K562 (cell line): ENCODE data around the gene SGO1. TPM values are rescaled to one million over a fixed set of nuclear protein-coding genes. Genes with fewer than 3 reads are reported as not detected.

Source experiments
- ATAC-seq: fragments of 200-7000 bp; cut with Tn5 transposase; 3 replicates; pipeline ENCODE4 v1.9.1; 2020; ENCODE audit warnings: moderate library complexity
- BruUV-seq: library from RNA; stranded (reverse); fragments of 400-500 nt; replicated peaks from 2 replicates; lab custom pipeline; 2021; lab: Mats Ljungman, UMichigan
- CTCF ChIA-PET: fragments of 300-600 bp; formaldehyde crosslinking; extraction: SDS; loops from one replicate; lab custom pipeline; 2021; ENCODE audit warnings: low intra/inter-chr PET ratio; lab: Yijun Ruan, JAX
- POLR2A ChIA-PET: fragments of 300-600, 350-650 bp; sonication (Branson Sonifier 250); formaldehyde crosslinking; extraction: SDS; loops from one replicate; lab custom pipeline; 2021; ENCODE audit warnings: antibody characterized with exemption, inconsistent platforms; lab: Yijun Ruan, JAX
- DNase-seq, 4 experiments: peaks; one replicate each; pipeline versions ENCODE4 v3.0.0 to v3.0.0-alpha.2; 2011 to 2018; ENCODE audit warnings: low spot score in 3 of 4, mixed read lengths in 3 of 4; ENCODE audit errors: extremely low read depth in 1 of 4
- FAIRE-seq: peaks from 2 replicates; lab custom pipeline; 2011; peaks lifted over from hg19 to GRCh38; lab: Jason Lieb, UNC
- H2AFZ ChIP-seq: 2 replicates; pipeline ENCODE4 v1.6.0; 2011; ENCODE audit warnings: low read depth, low read length, control low read depth, inconsistent platforms
- H3K27ac ChIP-seq: fragments of 200-600 bp; 3 replicates; pipeline ENCODE4 v1.8.0; 2011; ENCODE audit warnings: low read depth, mild to moderate bottlenecking, control low read depth, inconsistent platforms, low read length, moderate library complexity, mixed read lengths; ENCODE audit errors: extremely low read depth
- H3K27me3 ChIP-seq, 2 experiments: fragments of 300-600 bp in 1 of 2; 2 replicates in 1 of 2; 3 replicates in 1 of 2; pipeline versions ENCODE4 v1.6.0 to v1.8.0; 2011; ENCODE audit warnings: inconsistent platforms in 2 of 2, low read length in 2 of 2, mild to moderate bottlenecking in 1 of 2, mixed read lengths in 1 of 2, moderate library complexity in 1 of 2; ENCODE audit not compliant: control insufficient read depth in 2 of 2, insufficient read depth in 2 of 2
- H3K36me3 ChIP-seq: fragments of 300-600 bp; 3 replicates; pipeline ENCODE4 v1.8.0; 2011; ENCODE audit warnings: mild to moderate bottlenecking, low read length, inconsistent platforms; ENCODE audit not compliant: control insufficient read depth, insufficient read depth
- H3K4me1 ChIP-seq, 2 experiments: fragments of 200-600 bp in 1 of 2; replicated peaks in 1 of 2; 2 replicates in 1 of 2; 3 replicates in 1 of 2; pipeline versions ENCODE4 v1.5.1 to v1.8.0; 2011; ENCODE audit warnings: inconsistent platforms in 2 of 2, low read length in 2 of 2, mild to moderate bottlenecking in 1 of 2, mixed read lengths in 1 of 2, moderate library complexity in 1 of 2; ENCODE audit not compliant: control insufficient read depth in 2 of 2, insufficient read depth in 2 of 2
- H3K4me2 ChIP-seq: 2 replicates; pipeline ENCODE4 v1.6.1; 2011; ENCODE audit warnings: low read length, control low read depth, inconsistent platforms, mixed read lengths; ENCODE audit not compliant: insufficient read depth
- H3K4me3 ChIP-seq: fragments of 200-600 bp; sonication (generic), shearing (Covaris generic); 2 replicates; pipeline ENCODE4 v1.5.1; 2016; ENCODE audit warnings: control low read depth, inconsistent platforms
- H3K79me2 ChIP-seq: fragments of 200-600 bp; 3 replicates; pipeline ENCODE4 v1.8.0; 2011; ENCODE audit warnings: low read length, inconsistent platforms; ENCODE audit not compliant: control insufficient read depth, insufficient read depth
- H3K9ac ChIP-seq, 2 experiments: 2 replicates each; pipeline versions ENCODE4 v1.6.0 to v1.6.1; 2011; ENCODE audit warnings: low read depth in 2 of 2, low read length in 2 of 2, control low read depth in 1 of 2, inconsistent platforms in 1 of 2, mild to moderate bottlenecking in 1 of 2, mixed read lengths in 1 of 2; ENCODE audit not compliant: insufficient read depth in 1 of 2
- H3K9me1 ChIP-seq: one replicate; pipeline ENCODE4 v1.6.0; 2011; ENCODE audit warnings: inconsistent platforms, mild to moderate bottlenecking, low read length, moderate library complexity; ENCODE audit not compliant: control insufficient read depth, insufficient read depth
- H3K9me3 ChIP-seq: replicated peaks from 2 replicates; pipeline ENCODE4 v1.5.1; 2011; ENCODE audit warnings: low read depth, low read length, inconsistent platforms; ENCODE audit not compliant: control insufficient read depth, insufficient read depth
- H4K20me1 ChIP-seq: replicated peaks from 2 replicates; pipeline ENCODE4 v1.6.1; 2011; ENCODE audit warnings: low read length, inconsistent platforms, mixed read lengths; ENCODE audit not compliant: control insufficient read depth, insufficient read depth
- BMI1 ChIP-seq: fragments of 150-350 bp; IDR thresholded peaks from 2 replicates; pipeline ENCODE4 v1.6.1; 2014; ENCODE audit warnings: low read length
- CBFA2T3 ChIP-seq: fragments of 450-650 bp; IDR thresholded peaks from 2 replicates; pipeline ENCODE4 v1.6.1; 2017
- KDM4B ChIP-seq, 2 experiments: fragments of 450-650 bp in 1 of 2; sonication (generic) in 1 of 2; IDR thresholded peaks; 2 replicates each; pipeline ENCODE4 v1.6.1; 2016 to 2017; ENCODE audit warnings: borderline replicate concordance in 2 of 2, antibody characterized with exemption in 1 of 2, low read depth in 1 of 2, mild to moderate bottlenecking in 1 of 2
- MED1 ChIP-seq: sonication (generic); formaldehyde crosslinking; IDR thresholded peaks from 2 replicates; pipeline ENCODE4 v1.8.1; 2023; ENCODE audit warnings: missing genetic modification reagents, borderline replicate concordance
- PHF8 ChIP-seq: fragments of 200-600 bp; sonication (generic); IDR thresholded peaks from 2 replicates; pipeline ENCODE4 v1.6.1; 2012; ENCODE audit warnings: mixed run types, mild to moderate bottlenecking, inconsistent platforms, low read length, moderate library complexity, borderline replicate concordance
- POLR2B ChIP-seq: fragments of 450-650 bp; IDR thresholded peaks from 2 replicates; pipeline ENCODE4 v1.6.1; 2018; ENCODE audit warnings: low read depth; ENCODE audit not compliant: partially characterized antibody
- TAF1 ChIP-seq: IDR thresholded peaks from 2 replicates; pipeline ENCODE4 v1.6.1; 2011; ENCODE audit warnings: mild to moderate bottlenecking, low read length, moderate library complexity; ENCODE audit not compliant: insufficient read depth, control insufficient read depth, severe bottlenecking; ENCODE audit errors: extremely low read depth
- WGBS: fragments of 100-300 bp; shearing (Covaris generic); methylation state at CpG from one replicate; pipeline ENCODE4 v1.1.6; 2016; ENCODE audit warnings: low coverage, mixed read lengths; ENCODE audit not compliant: insufficient coverage; ENCODE audit errors: missing lambda C conversion rate; 5-methylcytosine and 5-hydroxymethylcytosine counted together
- in situ Hi-C: fragments of 300-500 bp; cut with MboI; formaldehyde crosslinking; loops from 4 replicates; pipeline ENCODE4 v1.15.0; 2018; ENCODE audit warnings: inconsistent platforms, mixed read lengths
- intact Hi-C: fragments of 100-400 bp; cut with micrococcal nuclease; formaldehyde crosslinking; loops from 2 replicates; pipeline ENCODE4 v1.14.2; 2022
- polyA plus RNA-seq, 8 experiments: library from polyadenylated mRNA; depleted of rRNA in 4 of 8; stranded (reverse) in 5 of 8; unstranded in 3 of 8; fragments of >200 nt; fragmentation: Nextera tagmentation in 2 of 8; fragmentation: Illumina TruSeq in 1 of 8; extraction: Ambion mirVana in 2 of 8; extraction: Trizol in 1 of 8; gene quantifications; 2 replicates each; pipeline versions ENCODE4 v1.2.1 to v1.2.3, GENCODE V29; 2011 to 2014; ENCODE audit warnings: inconsistent platforms in 1 of 8, missing spikeins in 1 of 8
- total RNA-seq, 7 experiments: library from RNA; depleted of rRNA in 6 of 7; stranded (reverse); fragments of >200 nt in 6 of 7; fragmentation: Illumina TruSeq in 2 of 7; extraction: Trizol in 2 of 7; gene quantifications; 2 replicates each; pipeline versions ENCODE4 v1.2.1 to v1.2.3, GENCODE V29; 2011 to 2021; ENCODE audit warnings: low replicate concordance in 1 of 7
- TF ChIP-seq, protein P1 (sequence below), 2 experiments: IDR thresholded peaks; 2 replicates each; pipeline ENCODE4 v1.6.1; 2011; ENCODE audit warnings: borderline replicate concordance in 1 of 2, control low read depth in 1 of 2, low read depth in 1 of 2, low read length in 1 of 2, mild to moderate bottlenecking in 1 of 2, mixed read lengths in 1 of 2, moderate library complexity in 1 of 2; ENCODE audit not compliant: insufficient read depth in 1 of 2, insufficient read length in 1 of 2, poor library complexity in 1 of 2, severe bottlenecking in 1 of 2; ENCODE audit errors: extremely low read depth in 1 of 2

The SGO1 gene
- total and polyA plus RNA-seq, 9 of the 15 experiments (the other 6 are each of a cell fraction or from before 2014, with no cell fraction given): 13.7 to 57.3 (median 28.2) TPM

GRCh38 chr3:20137647-20138046 is 48.4 kb downstream of the SGO1 start:
- Histone ChIP-seq H3K79me2 (no peaks in the 10 kb centered on the region), H4K20me1 (no peaks in the 10 kb centered on the region), H3K9me3 (no peaks in the 10 kb centered on the region), H2AFZ (no peak overlapping the region), H3K36me3 (peaks cover 2% of the 10 kb centered on the region; the same call in 2 of the 3 replicates), H3K4me1 (no peaks in the 10 kb centered on the region), H3K9me1 (no peaks in the 10 kb centered on the region), H3K4me2 (no peak overlapping the region), H3K27ac (no peak overlapping the region), H3K9ac (no peak overlapping the region), H3K4me3 (no peak overlapping the region), H3K27me3 (no peaks in the 10 kb centered on the region)
- TF ChIP-seq TAF1: no peak
- TF ChIP-seq, protein P1, sequence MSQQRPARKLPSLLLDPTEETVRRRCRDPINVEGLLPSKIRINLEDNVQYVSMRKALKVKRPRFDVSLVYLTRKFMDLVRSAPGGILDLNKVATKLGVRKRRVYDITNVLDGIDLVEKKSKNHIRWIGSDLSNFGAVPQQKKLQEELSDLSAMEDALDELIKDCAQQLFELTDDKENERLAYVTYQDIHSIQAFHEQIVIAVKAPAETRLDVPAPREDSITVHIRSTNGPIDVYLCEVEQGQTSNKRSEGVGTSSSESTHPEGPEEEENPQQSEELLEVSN (IDR thresholded peaks at IDR 0.05; ENCODE audit: borderline replicate concordance in 1 of 2, extremely low read depth in 1 of 2, insufficient read depth in 1 of 2, insufficient read length in 1 of 2, low read depth in 1 of 2, low read length in 1 of 2, poor library complexity in 1 of 2, severe bottlenecking in 1 of 2): no peak
- no peak for TF ChIP-seq MED1 (CRISPR knock-in tag)
- TF ChIP-seq CBFA2T3: peak; percentile 32; the same call in 1 of the 2 replicates
- no peak for TF ChIP-seq KDM4B (IDR thresholded peaks at IDR 0.05; ENCODE audit: borderline replicate concordance in 2 of 2, low read depth in 1 of 2)
- TF ChIP-seq POLR2B: no peak
- no peak for TF ChIP-seq BMI1
- 0 out of 2 replicates have a peak, but pooled peaks have one; percentile 4 for TF ChIP-seq PHF8
- peak; percentile 80 for ATAC-seq
- peak in 1 of 4 experiments; percentile 51 for DNase-seq
- no peak for FAIRE-seq
- ChIA-PET POLR2A (interaction anchor here (0.6 kb wide), 1 partner anchor 129 kb away, joined by 3 read pairs; no protein-coding TSS in a partner anchor), CTCF (no interaction called here)
- intact Hi-C loops: no loop called here
- BruUV-seq: no TSS peak
- WGBS: 19% methylated on average over 4 of the region's 4 CpGs
- in situ Hi-C loops: no loop called here
